Panc1 (cell line): ENCODE measurements around the gene SSH2. TPM values are rescaled to one million over a fixed set of nuclear protein-coding genes. Genes with fewer than 3 reads are reported as not detected.

Source experiments
- ATAC-seq: fragments of 200-7000 bp; cut with Tn5 transposase; 2 replicates; pipeline ENCODE4 v1.9.1; 2020; ENCODE audit warnings: mild to moderate bottlenecking, moderate library complexity
- BruUV-seq: library from RNA; stranded (reverse); fragments of 400-500 nt; replicated peaks from 2 replicates; lab custom pipeline; 2021; lab: Mats Ljungman, UMichigan
- CTCF ChIA-PET: fragments of 300-600 bp; sonication (Branson Sonifier 250); formaldehyde crosslinking; loops from one replicate; lab custom pipeline; 2022; ENCODE audit warnings: antibody characterized with exemption; lab: Charles Lee
- POLR2A ChIA-PET: fragments of 300-600 bp; sonication (Branson Sonifier 250); formaldehyde crosslinking; loops from one replicate; lab custom pipeline; 2022; ENCODE audit warnings: antibody characterized with exemption; lab: Charles Lee
- DNase-seq: peaks from one replicate; pipeline ENCODE4 v3.0.0-alpha.2; 2010; ENCODE audit warnings: low read depth, low spot score
- H3K27ac ChIP-seq: 2 replicates; pipeline ENCODE4 v1.5.1; 2011; ENCODE audit warnings: mild to moderate bottlenecking, low read length, inconsistent platforms
- H3K27me3 ChIP-seq: fragments of 200-500 bp; sonication (Bioruptor generic); 2 replicates; pipeline ENCODE4 v1.6.0; 2014; ENCODE audit warnings: low read length, inconsistent platforms; ENCODE audit not compliant: control insufficient read depth, insufficient read depth
- H3K36me3 ChIP-seq: fragments of 200-500 bp; sonication (Bioruptor generic); 2 replicates; pipeline ENCODE4 v1.5.1; 2014; ENCODE audit warnings: inconsistent platforms, mild to moderate bottlenecking, low read length, moderate library complexity; ENCODE audit not compliant: control insufficient read depth, insufficient read depth
- H3K4me1 ChIP-seq: 2 replicates; pipeline ENCODE4 v1.5.1; 2011; ENCODE audit warnings: inconsistent platforms, mild to moderate bottlenecking, low read length, moderate library complexity; ENCODE audit not compliant: control insufficient read depth, insufficient read depth
- H3K4me3 ChIP-seq, 2 experiments: 2 replicates each; pipeline ENCODE4 v1.5.1; 2011 to 2012; ENCODE audit warnings: low read depth in 2 of 2, low read length in 2 of 2, mild to moderate bottlenecking in 2 of 2, inconsistent platforms in 1 of 2, moderate library complexity in 1 of 2
- H3K9me3 ChIP-seq: fragments of 200-500 bp; sonication (Bioruptor generic); 2 replicates; pipeline ENCODE4 v1.5.1; 2014; ENCODE audit warnings: low read depth, mild to moderate bottlenecking, inconsistent platforms, low read length, moderate library complexity; ENCODE audit not compliant: control insufficient read depth, insufficient read depth
- CTCF ChIP-seq: fragments of 450-650 bp; IDR thresholded peaks from 2 replicates; pipeline ENCODE4 v1.5.1; 2017; ENCODE audit warnings: mild to moderate bottlenecking
- POLR2AphosphoS5 ChIP-seq: IDR thresholded peaks from 2 replicates; pipeline ENCODE4 v1.6.1; 2012; ENCODE audit warnings: mild to moderate bottlenecking, low read depth, low read length, moderate library complexity
- REST ChIP-seq, 2 experiments: IDR thresholded peaks; 2 replicates each; pipeline ENCODE4 v1.6.1; 2011 to 2012; ENCODE audit warnings: low read depth in 2 of 2, control low read depth in 1 of 2, low read length in 1 of 2, mild to moderate bottlenecking in 1 of 2, moderate library complexity in 1 of 2; ENCODE audit not compliant: insufficient read depth in 1 of 2
- SIN3A ChIP-seq: IDR thresholded peaks from 2 replicates; pipeline ENCODE4 v1.6.1; 2012; ENCODE audit warnings: low read depth, mild to moderate bottlenecking, low read length, moderate library complexity, borderline replicate concordance; ENCODE audit not compliant: insufficient read depth
- TCF7L2 ChIP-seq: IDR thresholded peaks from 2 replicates; pipeline ENCODE4 v1.6.1; 2011; ENCODE audit warnings: mild to moderate bottlenecking, low read depth, low read length, inconsistent platforms
- in situ Hi-C: cut with HindIII; loops from 2 replicates; pipeline ENCODE4 v1.10.0; 2016; ENCODE audit warnings: low sequenced_read_pairs, low pct_unique_long_range_greater_than_20kb
- intact Hi-C: fragments of 100-400 bp; cut with micrococcal nuclease; formaldehyde crosslinking; loops from one replicate; pipeline ENCODE4 v1.10.0; 2022; ENCODE audit not compliant: unreplicated experiment
- total RNA-seq: library from RNA; stranded (reverse); gene quantifications from one replicate; pipeline ENCODE4 v1.2.1, GENCODE V29; 2021; ENCODE audit not compliant: unreplicated experiment

The SSH2 gene
- total RNA-seq, 1 experiment from 2014 or later, result 30.6 TPM

- TF ChIP-seq REST (IDR thresholded peaks at IDR 0.05; ENCODE audit: insufficient read depth in 1 of 2, low read depth in 2 of 2, low read length in 1 of 2) (no peak), CTCF (no peak), TCF7L2 (no peak), POLR2AphosphoS5 (no peak), SIN3A (no peak)
- Histone ChIP-seq H3K4me1 (no peaks in the 10 kb centered on the region), H3K9me3 (no peaks in the 10 kb centered on the region), H3K27me3 (no peaks in the 10 kb centered on the region), H3K4me3 (no peak overlapping the region), H3K27ac (no peak overlapping the region), H3K36me3 (no peaks in the 10 kb centered on the region)
- POLR2A ChIA-PET, result interaction anchor here (0.6 kb wide), 1 partner anchor 199 kb away, joined by 4 read pairs; no protein-coding TSS in a partner anchor
- BruUV-seq, result no TSS peak
- CTCF ChIA-PET, result interaction anchor here (0.6 kb wide), 1 partner anchor 21 kb away, joined by 7 read pairs; no protein-coding TSS in a partner anchor
- intact Hi-C loops, result no loop called here
- no peak for DNase-seq
- ATAC-seq, result no peak
- in situ Hi-C loops, result no loop called here
Observed at GRCh38 chr17:29838961-29839360, 91.1 kb downstream of the SSH2 start.

GRCh38 chr17:29837531-29837930 lies 92.5 kb downstream of the SSH2 start:
- in situ Hi-C loops, result no loop called here

More at GRCh38 chr17:29837531-29837930, 92.5 kb downstream of the SSH2 start:
- no peaks in the 10 kb centered on the region for H3K36me3 ChIP-seq
- ATAC-seq, result peak; percentile 34; the same call in 1 of the 2 replicates
- intact Hi-C loops, result no loop called here
- BruUV-seq, result no TSS peak
- no peak overlapping the region for H3K4me3 ChIP-seq
- no peaks in the 10 kb centered on the region for H3K27me3 ChIP-seq
- no peak overlapping the region for H3K27ac ChIP-seq
- POLR2A ChIA-PET, result no interaction called here
- no peak for DNase-seq
- no peaks in the 10 kb centered on the region for H3K4me1 ChIP-seq
- no peak for TF ChIP-seq SIN3A
- TF ChIP-seq POLR2AphosphoS5, result no peak
- TF ChIP-seq TCF7L2, result no peak
- TF ChIP-seq CTCF, result no peak
- TF ChIP-seq REST (IDR thresholded peaks at IDR 0.05; ENCODE audit: insufficient read depth in 1 of 2, low read depth in 2 of 2, low read length in 1 of 2), result no peak
- CTCF ChIA-PET, result interaction anchor here (0.8 kb wide), 1 partner anchor 12 kb away, joined by 4 read pairs; no protein-coding TSS in a partner anchor
- H3K9me3 ChIP-seq, result no peaks in the 10 kb centered on the region
